Erythroblast (primary cell): Measurements from ENCODE around the gene PIGBOS1.

Source experiments
- GATA1 ChIP-seq: IDR thresholded peaks from 2 replicates; pipeline ENCODE4 v1.6.1; 2011; ENCODE audit warnings: low read depth, mild to moderate bottlenecking, control low read depth, low read length, moderate library complexity
- POLR2A ChIP-seq: IDR thresholded peaks from 2 replicates; pipeline ENCODE4 v1.6.1; 2011; ENCODE audit warnings: mild to moderate bottlenecking, low read length

GRCh38 chr15:55270291-55270690 lies 48.6 kb downstream of the PIGBOS1 start:
- TF ChIP-seq POLR2A, result no peak
- TF ChIP-seq GATA1, result no peak
